ENCODE measurements around the gene PRSS57.
A peak's percentile ranks its signal among the peaks of the same experiment; 100 is the strongest.

PRSS57 gene

DNA sequence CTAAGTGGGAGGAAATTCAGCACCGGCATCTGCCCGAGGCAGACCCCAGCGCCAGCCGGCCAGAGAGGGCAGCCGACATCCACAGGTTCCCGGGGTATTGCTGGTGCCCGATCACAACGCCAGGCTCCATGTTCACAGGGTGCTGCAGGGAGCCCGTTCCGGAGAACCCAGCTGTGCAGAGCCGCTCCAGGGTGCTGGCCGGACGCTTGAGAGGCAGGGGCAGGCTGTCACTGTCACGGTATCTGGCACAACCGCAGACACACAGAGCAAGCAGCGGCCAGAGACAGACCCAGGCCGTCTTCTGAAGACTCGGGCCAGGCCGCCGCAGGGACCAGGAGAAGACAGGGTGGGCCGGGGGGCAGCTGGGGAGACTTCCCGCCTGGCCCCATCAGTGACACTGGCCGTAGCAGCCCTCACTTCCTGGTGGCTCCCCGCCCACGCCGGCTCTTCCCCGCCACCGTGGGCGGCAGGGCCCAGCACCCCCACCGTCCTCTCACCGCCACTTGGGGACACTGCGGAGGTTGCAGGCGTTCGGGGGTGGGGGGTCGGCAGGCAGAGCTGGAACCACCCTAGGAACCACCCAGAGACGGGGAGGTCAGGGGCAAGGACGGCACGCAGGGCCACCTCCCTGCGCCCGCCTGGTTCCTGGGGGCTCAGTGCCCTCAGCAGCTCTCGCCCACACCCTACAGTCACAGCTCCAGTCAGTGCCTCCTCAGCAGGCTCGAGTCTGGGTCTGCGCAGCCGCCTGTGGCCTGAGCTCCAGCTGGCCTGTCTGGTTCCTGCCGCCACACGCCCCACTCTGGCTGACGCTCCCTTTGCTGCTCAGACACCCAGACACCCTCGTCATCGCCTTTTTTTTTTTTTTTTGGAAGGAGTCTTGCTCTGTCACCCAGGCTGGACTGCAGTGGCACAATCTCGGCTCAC lies 36.1 kb downstream of the PRSS57 start:
- peak overlapping the region; percentile 5; the same call in 1 of the 2 replicates for H3K27ac ChIP-seq (ENCODE audit: extremely low read depth, low read depth, low read length)
- ChIA-PET POLR2A (no interaction called here), CTCF (interaction anchor here (0.6 kb wide), 1 partner anchor 112 kb away, joined by 3 read pairs; no protein-coding TSS in a partner anchor)
- peaks cover 6 to 57% of the 10 kb centered on the region in 2 experiments; a peak in 2 of 3 replicates for H3K36me3 ChIP-seq (ENCODE audit: control insufficient read depth in 2 of 2, insufficient read depth in 1 of 2, low read length in 2 of 2)
- H3K4me3 ChIP-seq (ENCODE audit: low read depth, low read length): no peak overlapping the region
- H3K4me1 ChIP-seq (ENCODE audit: control insufficient read depth, insufficient read depth, low read length): peaks cover 9% of the 10 kb centered on the region
- no peaks in the 10 kb centered on the region for H3K9me3 ChIP-seq (ENCODE audit: control insufficient read depth, insufficient read depth, low read depth, low read length)
- TF ChIP-seq BCL11B (tag by site-specific recombination; IDR thresholded peaks at IDR 0.05; ENCODE audit: low read depth): no peak
- no peak for TF ChIP-seq OVOL3 (tag by site-specific recombination; IDR thresholded peaks at IDR 0.05)
- TF ChIP-seq, protein P1, sequence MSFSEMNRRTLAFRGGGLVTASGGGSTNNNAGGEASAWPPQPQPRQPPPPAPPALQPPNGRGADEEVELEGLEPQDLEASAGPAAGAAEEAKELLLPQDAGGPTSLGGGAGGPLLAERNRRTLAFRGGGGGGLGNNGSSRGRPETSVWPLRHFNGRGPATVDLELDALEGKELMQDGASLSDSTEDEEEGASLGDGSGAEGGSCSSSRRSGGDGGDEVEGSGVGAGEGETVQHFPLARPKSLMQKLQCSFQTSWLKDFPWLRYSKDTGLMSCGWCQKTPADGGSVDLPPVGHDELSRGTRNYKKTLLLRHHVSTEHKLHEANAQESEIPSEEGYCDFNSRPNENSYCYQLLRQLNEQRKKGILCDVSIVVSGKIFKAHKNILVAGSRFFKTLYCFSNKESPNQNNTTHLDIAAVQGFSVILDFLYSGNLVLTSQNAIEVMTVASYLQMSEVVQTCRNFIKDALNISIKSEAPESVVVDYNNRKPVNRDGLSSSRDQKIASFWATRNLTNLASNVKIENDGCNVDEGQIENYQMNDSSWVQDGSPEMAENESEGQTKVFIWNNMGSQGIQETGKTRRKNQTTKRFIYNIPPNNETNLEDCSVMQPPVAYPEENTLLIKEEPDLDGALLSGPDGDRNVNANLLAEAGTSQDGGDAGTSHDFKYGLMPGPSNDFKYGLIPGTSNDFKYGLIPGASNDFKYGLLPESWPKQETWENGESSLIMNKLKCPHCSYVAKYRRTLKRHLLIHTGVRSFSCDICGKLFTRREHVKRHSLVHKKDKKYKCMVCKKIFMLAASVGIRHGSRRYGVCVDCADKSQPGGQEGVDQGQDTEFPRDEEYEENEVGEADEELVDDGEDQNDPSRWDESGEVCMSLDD (tag by site-specific recombination; IDR thresholded peaks at IDR 0.05): no peak
- TF ChIP-seq ZNF416 (tag by site-specific recombination; IDR thresholded peaks at IDR 0.05): no peak
- no peak for TF ChIP-seq SETDB1 (IDR thresholded peaks at IDR 0.05; ENCODE audit: insufficient read length, low read length)
- TF ChIP-seq, protein P2, sequence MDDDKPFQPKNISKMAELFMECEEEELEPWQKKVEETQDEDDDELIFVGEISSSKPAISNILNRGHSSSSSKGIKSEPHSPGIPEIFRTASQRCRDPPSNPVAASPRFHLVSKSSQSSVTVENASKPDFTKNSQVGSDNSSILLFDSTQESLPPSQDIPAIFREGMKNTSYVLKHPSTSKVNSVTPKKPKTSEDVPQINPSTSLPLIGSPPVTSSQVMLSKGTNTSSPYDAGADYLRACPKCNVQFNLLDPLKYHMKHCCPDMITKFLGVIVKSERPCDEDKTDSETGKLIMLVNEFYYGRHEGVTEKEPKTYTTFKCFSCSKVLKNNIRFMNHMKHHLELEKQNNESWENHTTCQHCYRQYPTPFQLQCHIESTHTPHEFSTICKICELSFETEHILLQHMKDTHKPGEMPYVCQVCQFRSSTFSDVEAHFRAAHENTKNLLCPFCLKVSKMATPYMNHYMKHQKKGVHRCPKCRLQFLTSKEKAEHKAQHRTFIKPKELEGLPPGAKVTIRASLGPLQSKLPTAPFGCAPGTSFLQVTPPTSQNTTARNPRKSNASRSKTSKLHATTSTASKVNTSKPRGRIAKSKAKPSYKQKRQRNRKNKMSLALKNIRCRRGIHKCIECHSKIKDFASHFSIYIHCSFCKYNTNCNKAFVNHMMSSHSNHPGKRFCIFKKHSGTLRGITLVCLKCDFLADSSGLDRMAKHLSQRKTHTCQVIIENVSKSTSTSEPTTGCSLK (tag by site-specific recombination; IDR thresholded peaks at IDR 0.05): no peak
- TF ChIP-seq ZFP41 (tag by site-specific recombination; IDR thresholded peaks at IDR 0.05; ENCODE audit: borderline replicate concordance): no peak
- TF ChIP-seq ZNF549 (tag by site-specific recombination; IDR thresholded peaks at IDR 0.05): no peak
- TF ChIP-seq, protein P3, sequence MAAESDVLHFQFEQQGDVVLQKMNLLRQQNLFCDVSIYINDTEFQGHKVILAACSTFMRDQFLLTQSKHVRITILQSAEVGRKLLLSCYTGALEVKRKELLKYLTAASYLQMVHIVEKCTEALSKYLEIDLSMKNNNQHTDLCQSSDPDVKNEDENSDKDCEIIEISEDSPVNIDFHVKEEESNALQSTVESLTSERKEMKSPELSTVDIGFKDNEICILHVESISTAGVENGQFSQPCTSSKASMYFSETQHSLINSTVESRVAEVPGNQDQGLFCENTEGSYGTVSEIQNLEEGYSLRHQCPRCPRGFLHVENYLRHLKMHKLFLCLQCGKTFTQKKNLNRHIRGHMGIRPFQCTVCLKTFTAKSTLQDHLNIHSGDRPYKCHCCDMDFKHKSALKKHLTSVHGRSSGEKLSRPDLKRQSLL (tag by site-specific recombination; IDR thresholded peaks at IDR 0.05): peak; percentile 59; the same call in 1 of the 2 replicates
- TF ChIP-seq ZNF274 (IDR thresholded peaks at IDR 0.05; ENCODE audit: low read length): no peak
- TF ChIP-seq ZNF274 (tag by site-specific recombination; IDR thresholded peaks at IDR 0.05; ENCODE audit: borderline replicate concordance): no peak
- no peak for TF ChIP-seq ZNF202 (tag by site-specific recombination; IDR thresholded peaks at IDR 0.05; ENCODE audit: borderline replicate concordance)
- TF ChIP-seq EGR2 (tag by site-specific recombination; IDR thresholded peaks at IDR 0.05; ENCODE audit: low read depth): peak; percentile 81
- no peak for TF ChIP-seq ZNF335 (tag by site-specific recombination; conservative IDR thresholded peaks at IDR 0.05)
- TF ChIP-seq ZBTB8A (tag by site-specific recombination; IDR thresholded peaks at IDR 0.05): 0 out of 2 replicates have a peak, but pooled peaks have one; percentile 17
- TF ChIP-seq, protein P4, sequence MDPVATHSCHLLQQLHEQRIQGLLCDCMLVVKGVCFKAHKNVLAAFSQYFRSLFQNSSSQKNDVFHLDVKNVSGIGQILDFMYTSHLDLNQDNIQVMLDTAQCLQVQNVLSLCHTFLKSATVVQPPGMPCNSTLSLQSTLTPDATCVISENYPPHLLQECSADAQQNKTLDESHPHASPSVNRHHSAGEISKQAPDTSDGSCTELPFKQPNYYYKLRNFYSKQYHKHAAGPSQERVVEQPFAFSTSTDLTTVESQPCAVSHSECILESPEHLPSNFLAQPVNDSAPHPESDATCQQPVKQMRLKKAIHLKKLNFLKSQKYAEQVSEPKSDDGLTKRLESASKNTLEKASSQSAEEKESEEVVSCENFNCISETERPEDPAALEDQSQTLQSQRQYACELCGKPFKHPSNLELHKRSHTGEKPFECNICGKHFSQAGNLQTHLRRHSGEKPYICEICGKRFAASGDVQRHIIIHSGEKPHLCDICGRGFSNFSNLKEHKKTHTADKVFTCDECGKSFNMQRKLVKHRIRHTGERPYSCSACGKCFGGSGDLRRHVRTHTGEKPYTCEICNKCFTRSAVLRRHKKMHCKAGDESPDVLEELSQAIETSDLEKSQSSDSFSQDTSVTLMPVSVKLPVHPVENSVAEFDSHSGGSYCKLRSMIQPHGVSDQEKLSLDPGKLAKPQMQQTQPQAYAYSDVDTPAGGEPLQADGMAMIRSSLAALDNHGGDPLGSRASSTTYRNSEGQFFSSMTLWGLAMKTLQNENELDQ (tag by site-specific recombination; IDR thresholded peaks at IDR 0.05; ENCODE audit: low read depth): no peak
- TF ChIP-seq ZNF600 (tag by site-specific recombination; IDR thresholded peaks at IDR 0.05): peak; percentile 37; the same call in 1 of the 2 replicates
- no peak for TF ChIP-seq ZNF510 (tag by site-specific recombination; IDR thresholded peaks at IDR 0.05; ENCODE audit: insufficient replicate concordance)
- TF ChIP-seq, protein P5, sequence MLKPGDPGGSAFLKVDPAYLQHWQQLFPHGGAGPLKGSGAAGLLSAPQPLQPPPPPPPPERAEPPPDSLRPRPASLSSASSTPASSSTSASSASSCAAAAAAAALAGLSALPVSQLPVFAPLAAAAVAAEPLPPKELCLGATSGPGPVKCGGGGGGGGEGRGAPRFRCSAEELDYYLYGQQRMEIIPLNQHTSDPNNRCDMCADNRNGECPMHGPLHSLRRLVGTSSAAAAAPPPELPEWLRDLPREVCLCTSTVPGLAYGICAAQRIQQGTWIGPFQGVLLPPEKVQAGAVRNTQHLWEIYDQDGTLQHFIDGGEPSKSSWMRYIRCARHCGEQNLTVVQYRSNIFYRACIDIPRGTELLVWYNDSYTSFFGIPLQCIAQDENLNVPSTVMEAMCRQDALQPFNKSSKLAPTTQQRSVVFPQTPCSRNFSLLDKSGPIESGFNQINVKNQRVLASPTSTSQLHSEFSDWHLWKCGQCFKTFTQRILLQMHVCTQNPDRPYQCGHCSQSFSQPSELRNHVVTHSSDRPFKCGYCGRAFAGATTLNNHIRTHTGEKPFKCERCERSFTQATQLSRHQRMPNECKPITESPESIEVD (tag by site-specific recombination; IDR thresholded peaks at IDR 0.05): no peak
- TF ChIP-seq, protein P6, sequence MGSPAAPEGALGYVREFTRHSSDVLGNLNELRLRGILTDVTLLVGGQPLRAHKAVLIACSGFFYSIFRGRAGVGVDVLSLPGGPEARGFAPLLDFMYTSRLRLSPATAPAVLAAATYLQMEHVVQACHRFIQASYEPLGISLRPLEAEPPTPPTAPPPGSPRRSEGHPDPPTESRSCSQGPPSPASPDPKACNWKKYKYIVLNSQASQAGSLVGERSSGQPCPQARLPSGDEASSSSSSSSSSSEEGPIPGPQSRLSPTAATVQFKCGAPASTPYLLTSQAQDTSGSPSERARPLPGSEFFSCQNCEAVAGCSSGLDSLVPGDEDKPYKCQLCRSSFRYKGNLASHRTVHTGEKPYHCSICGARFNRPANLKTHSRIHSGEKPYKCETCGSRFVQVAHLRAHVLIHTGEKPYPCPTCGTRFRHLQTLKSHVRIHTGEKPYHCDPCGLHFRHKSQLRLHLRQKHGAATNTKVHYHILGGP (tag by site-specific recombination; IDR thresholded peaks at IDR 0.05): no peak
- TF ChIP-seq ZNF777 (tag by site-specific recombination; IDR thresholded peaks at IDR 0.05; ENCODE audit: borderline replicate concordance): no peak
- no peak for TF ChIP-seq ZNF707 (tag by site-specific recombination; IDR thresholded peaks at IDR 0.05)
- TF ChIP-seq ZNF585B (tag by site-specific recombination; IDR thresholded peaks at IDR 0.05): no peak
- TF ChIP-seq ZFHX2 (tag by site-specific recombination; conservative IDR thresholded peaks at IDR 0.05): peak; percentile 91
